ENCODE results near the gene MYH9. TPM values are rescaled to one million over a fixed set of nuclear protein-coding genes. Genes with fewer than 3 reads are reported as not detected.
"Not testable (repeated sequence)": the region's sequence is repeated elsewhere in the genome, so short reads cannot be mapped to it uniquely, and the experiment has no call there.

MYH9 gene
- total RNA-seq, 1 experiment from 2014 or later: 653 TPM

DNA sequence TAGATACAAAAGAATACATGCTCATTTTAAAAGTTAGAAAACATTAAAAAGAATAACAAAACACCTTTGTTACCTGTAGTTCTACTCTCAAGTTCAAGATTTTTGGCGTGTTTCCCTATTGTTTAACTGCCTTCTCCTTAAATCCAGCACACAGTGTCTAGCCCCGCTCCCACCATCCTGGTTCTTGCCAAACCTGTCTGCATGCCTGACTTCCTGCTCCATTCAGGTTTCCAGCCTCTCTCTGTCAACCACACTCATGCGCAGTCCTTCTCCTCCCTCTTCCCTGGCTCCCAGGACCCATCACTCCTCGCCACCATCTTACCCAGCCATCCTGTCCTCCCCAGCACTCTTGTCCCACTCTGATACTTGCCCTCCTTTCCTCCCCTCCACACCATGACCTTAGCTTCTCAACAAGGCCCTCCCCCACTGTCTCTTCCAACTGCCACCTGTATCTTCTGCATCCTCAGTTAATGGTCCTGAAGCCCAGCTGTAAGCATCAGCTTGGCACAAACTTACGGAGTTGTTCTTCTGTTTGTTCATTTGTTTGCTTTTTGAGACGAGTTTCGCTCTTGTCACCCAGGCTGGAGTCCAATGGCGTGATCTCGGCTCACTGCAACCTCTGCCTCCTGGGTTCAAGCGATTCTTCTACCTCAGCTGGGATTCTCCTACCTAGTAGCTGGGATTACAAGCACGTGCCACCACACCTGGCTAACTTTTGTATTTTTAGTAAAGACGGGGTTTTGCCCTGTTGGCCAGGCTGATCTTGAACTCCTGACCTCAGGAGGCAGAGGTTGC, 7.5 kb upstream of the MYH9 start:
- ChIA-PET POLR2A (interaction anchor here (1.1 kb wide), 1 partner anchor 15 kb away, joined by 4 read pairs; no protein-coding TSS in a partner anchor), CTCF (interaction anchor here (0.6 to 1.3 kb wide), 2 partner anchors 75 to 94 kb away, joined by 3 to 4 read pairs; no protein-coding TSS in a partner anchor)
- H3K27me3 Mint-ChIP-seq (ENCODE audit: insufficient read depth, unreplicated experiment): no peaks in the 10 kb centered on the region
- no peak overlapping the region for H3K4me3 Mint-ChIP-seq (ENCODE audit: unreplicated experiment)
- intact Hi-C loops (cut with micrococcal nuclease): no loop called here
- H3K4me1 Mint-ChIP-seq (ENCODE audit: insufficient read depth, unreplicated experiment): peaks cover 27% of the 10 kb centered on the region
- H3K36me3 Mint-ChIP-seq (ENCODE audit: insufficient read depth, unreplicated experiment): no peaks in the 10 kb centered on the region
- no peak overlapping the region for H3K27ac Mint-ChIP-seq (ENCODE audit: low read depth, unreplicated experiment)
- BruUV-seq (replicated peaks): no TSS peak
- no peaks in the 10 kb centered on the region for H3K9me3 Mint-ChIP-seq (ENCODE audit: unreplicated experiment)
- no peak for DNase-seq (ENCODE audit: unreplicated experiment)
- TF ChIP-seq, protein P1, sequence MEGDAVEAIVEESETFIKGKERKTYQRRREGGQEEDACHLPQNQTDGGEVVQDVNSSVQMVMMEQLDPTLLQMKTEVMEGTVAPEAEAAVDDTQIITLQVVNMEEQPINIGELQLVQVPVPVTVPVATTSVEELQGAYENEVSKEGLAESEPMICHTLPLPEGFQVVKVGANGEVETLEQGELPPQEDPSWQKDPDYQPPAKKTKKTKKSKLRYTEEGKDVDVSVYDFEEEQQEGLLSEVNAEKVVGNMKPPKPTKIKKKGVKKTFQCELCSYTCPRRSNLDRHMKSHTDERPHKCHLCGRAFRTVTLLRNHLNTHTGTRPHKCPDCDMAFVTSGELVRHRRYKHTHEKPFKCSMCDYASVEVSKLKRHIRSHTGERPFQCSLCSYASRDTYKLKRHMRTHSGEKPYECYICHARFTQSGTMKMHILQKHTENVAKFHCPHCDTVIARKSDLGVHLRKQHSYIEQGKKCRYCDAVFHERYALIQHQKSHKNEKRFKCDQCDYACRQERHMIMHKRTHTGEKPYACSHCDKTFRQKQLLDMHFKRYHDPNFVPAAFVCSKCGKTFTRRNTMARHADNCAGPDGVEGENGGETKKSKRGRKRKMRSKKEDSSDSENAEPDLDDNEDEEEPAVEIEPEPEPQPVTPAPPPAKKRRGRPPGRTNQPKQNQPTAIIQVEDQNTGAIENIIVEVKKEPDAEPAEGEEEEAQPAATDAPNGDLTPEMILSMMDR (IDR thresholded peaks at IDR 0.05; ENCODE audit: unreplicated experiment): no peak

DNA sequence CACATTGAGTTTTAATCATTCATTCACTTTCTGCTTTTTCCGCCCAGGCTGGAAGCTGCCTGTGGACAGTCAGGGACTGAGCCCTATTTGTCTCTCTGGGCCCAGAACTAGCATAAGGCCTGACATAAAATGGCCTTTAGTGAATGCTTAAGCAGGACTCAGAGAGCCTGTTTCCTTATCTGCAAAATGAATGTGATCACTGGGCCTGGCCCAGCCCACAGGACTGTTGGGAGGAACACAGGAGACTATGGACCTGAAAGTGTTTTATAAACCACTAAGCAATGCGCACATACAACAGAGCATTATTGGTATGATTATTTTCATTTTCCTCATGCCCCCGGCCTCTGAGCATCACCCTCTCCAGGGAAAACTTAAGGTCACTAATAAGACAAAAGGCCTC, 3.9 kb upstream of the MYH9 start:
- no peak for DNase-seq (ENCODE audit: unreplicated experiment)
- no peaks in the 10 kb centered on the region for H3K36me3 Mint-ChIP-seq (ENCODE audit: insufficient read depth, unreplicated experiment)
- ChIA-PET CTCF (interaction anchor here (1.0 kb wide), 1 partner anchor 72 kb away, joined by 3 read pairs; no protein-coding TSS in a partner anchor), POLR2A (no interaction called here)
- no peaks in the 10 kb centered on the region for H3K27me3 Mint-ChIP-seq (ENCODE audit: insufficient read depth, unreplicated experiment)
- intact Hi-C loops (cut with micrococcal nuclease): no loop called here
- TF ChIP-seq, protein P1 (IDR thresholded peaks at IDR 0.05; ENCODE audit: unreplicated experiment): no peak
- no TSS peak for BruUV-seq (replicated peaks)
- H3K4me1 Mint-ChIP-seq (ENCODE audit: insufficient read depth, unreplicated experiment): peaks cover 18% of the 10 kb centered on the region
- no peak overlapping the region for H3K4me3 Mint-ChIP-seq (ENCODE audit: unreplicated experiment)
- H3K27ac Mint-ChIP-seq (ENCODE audit: low read depth, unreplicated experiment): no peak overlapping the region
- no peaks in the 10 kb centered on the region for H3K9me3 Mint-ChIP-seq (ENCODE audit: unreplicated experiment)

DNA sequence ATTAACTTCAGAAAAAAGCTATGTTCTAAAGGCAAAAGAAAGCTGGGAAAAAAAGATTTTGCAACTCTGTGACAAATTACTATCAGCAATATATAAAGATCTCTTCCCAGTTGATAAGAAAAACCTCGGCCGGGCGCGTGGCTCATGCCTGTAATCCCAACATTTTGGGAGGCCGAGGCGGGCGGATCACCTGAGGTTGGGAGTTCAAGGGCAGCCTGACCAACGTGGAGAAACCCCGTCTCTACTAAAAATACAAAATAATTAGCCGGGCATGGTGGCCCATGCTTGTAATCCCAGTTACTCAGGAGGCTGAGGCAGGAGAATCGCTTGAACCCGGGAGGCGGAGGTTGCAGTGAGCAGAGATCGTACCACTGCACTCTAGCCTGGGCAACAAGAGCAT, 1.4 kb upstream of the MYH9 start:
- H3K9me3 Mint-ChIP-seq (ENCODE audit: unreplicated experiment); BruUV-seq (replicated peaks); H3K27me3 Mint-ChIP-seq (ENCODE audit: insufficient read depth, unreplicated experiment); H3K4me3 Mint-ChIP-seq (ENCODE audit: unreplicated experiment); DNase-seq (ENCODE audit: unreplicated experiment); CTCF ChIA-PET: not testable (repeated sequence)
- peak overlapping the region; percentile 91 for H3K27ac Mint-ChIP-seq (ENCODE audit: low read depth, unreplicated experiment)
- POLR2A ChIA-PET: interaction anchor here (1.5 to 6.8 kb wide), 10 partner anchors 12 to 92 kb away, joined by 7 to 120 read pairs (median 71); partner anchors contain the start of gene TXN2
- intact Hi-C loops (cut with micrococcal nuclease): loop anchor here (5.0 kb wide), 1 partner anchor 37 kb away; no protein-coding TSS in a partner anchor
- peaks cover 23% of the 10 kb centered on the region for H3K4me1 Mint-ChIP-seq (ENCODE audit: insufficient read depth, unreplicated experiment)
- H3K36me3 Mint-ChIP-seq (ENCODE audit: insufficient read depth, unreplicated experiment): peaks cover 19% of the 10 kb centered on the region

DNA sequence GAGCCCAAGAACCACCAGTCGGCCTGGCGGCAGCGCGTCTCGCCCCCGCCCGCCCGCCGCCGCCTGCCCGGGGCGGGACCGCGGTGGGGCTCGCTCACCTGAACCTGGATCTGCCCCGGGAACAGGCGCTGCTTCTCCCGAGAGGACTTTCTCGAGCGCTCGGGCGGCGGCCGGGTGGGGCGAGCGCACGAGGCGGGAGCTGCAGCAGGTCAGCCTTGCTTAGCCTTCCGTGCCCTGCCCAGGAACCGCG, 133 bp downstream of the MYH9 start:
- no peak for DNase-seq (ENCODE audit: unreplicated experiment)
- Mint-ChIP-seq H3K27ac (ENCODE audit: low read depth, unreplicated experiment) (peak overlapping the region; percentile 91), H3K9me3 (ENCODE audit: unreplicated experiment) (no peaks in the 10 kb centered on the region), H3K27me3 (ENCODE audit: insufficient read depth, unreplicated experiment) (no peaks in the 10 kb centered on the region), H3K4me3 (ENCODE audit: unreplicated experiment) (peak overlapping the region; percentile 91), H3K4me1 (ENCODE audit: insufficient read depth, unreplicated experiment) (peaks cover 29% of the 10 kb centered on the region), H3K36me3 (ENCODE audit: insufficient read depth, unreplicated experiment) (peaks cover 34% of the 10 kb centered on the region)
- intact Hi-C loops (cut with micrococcal nuclease): loop anchor here (2.0 to 5.0 kb wide), 3 partner anchors 17 to 59 kb away; no protein-coding TSS in a partner anchor
- ChIA-PET POLR2A (interaction anchor here (0.7 to 6.8 kb wide), 36 partner anchors 10 to 1354 kb away, joined by 3 to 120 read pairs (median 6); partner anchors contain the start of genes EIF3D, FOXRED2 and TXN2), CTCF (interaction anchor here (0.7 to 1.4 kb wide), 3 partner anchors 56 to 87 kb away, joined by 3 to 6 read pairs (median 4); no protein-coding TSS in a partner anchor)
- BruUV-seq (replicated peaks): no TSS peak
- TF ChIP-seq, protein P1 (IDR thresholded peaks at IDR 0.05; ENCODE audit: unreplicated experiment): no peak

All from MCF 10A (cell line).